Endometrium (tissue), 2 donors: ENCODE measurements around the gene NFKB2.

Experiments used
- FAIRE-seq: peaks from 2 replicates; lab custom pipeline; 2012; peaks lifted over from hg19 to GRCh38; lab: Jason Lieb, UNC
- donor health status: control.
- donor health status: control.

Gene NFKB2

GRCh38 chr10:102422545-102423129, 27.1 kb downstream of the NFKB2 start:
- no peak for FAIRE-seq

- FAIRE-seq = no peak
Observed at GRCh38 chr10:102423372-102423968, 28.0 kb downstream of the NFKB2 start.

- FAIRE-seq = no peak
Observed at GRCh38 chr10:102424145-102424544, 28.6 kb downstream of the NFKB2 start.

- no peak for FAIRE-seq
Observed at GRCh38 chr10:102424916-102425315, 29.4 kb downstream of the NFKB2 start.

GRCh38 chr10:102425444-102425843, 29.9 kb downstream of the NFKB2 start:
- no peak for FAIRE-seq

GRCh38 chr10:102426803-102427287, 31.3 kb downstream of the NFKB2 start:
- FAIRE-seq = no peak

GRCh38 chr10:102429468-102429867, 34.0 kb downstream of the NFKB2 start:
- FAIRE-seq = no peak

GRCh38 chr10:102431452-102432124, 36.1 kb downstream of the NFKB2 start:
- no peak for FAIRE-seq

GRCh38 chr10:102432162-102432950, 36.9 kb downstream of the NFKB2 start, which contains the start of gene CUEDC2:
TSS of gene CUEDC2 (minus strand) at chr10:102432574. CDS start at chr10:102425188, 7,386 bp downstream.
- FAIRE-seq = peak; percentile 94

- no peak for FAIRE-seq
Observed at GRCh38 chr10:102433619-102434046, 38.1 kb downstream of the NFKB2 start.

GRCh38 chr10:102434394-102435132, 39.1 kb downstream of the NFKB2 start:
- no peak for FAIRE-seq

GRCh38 chr10:102435133-102435497, 39.6 kb downstream of the NFKB2 start:
- no peak for FAIRE-seq

- FAIRE-seq = no peak
Observed at GRCh38 chr10:102435529-102436233, 40.2 kb downstream of the NFKB2 start.

- FAIRE-seq = no peak
Observed at GRCh38 chr10:102436312-102436711, 40.8 kb downstream of the NFKB2 start.

- FAIRE-seq = no peak
Observed at GRCh38 chr10:102437515-102437914, 42.0 kb downstream of the NFKB2 start.

GRCh38 chr10:102438374-102438773, 42.9 kb downstream of the NFKB2 start:
- no peak for FAIRE-seq

- FAIRE-seq = no peak
Observed at GRCh38 chr10:102444851-102445250, 49.3 kb downstream of the NFKB2 start.

GRCh38 chr10:102449321-102450123, 54.0 kb downstream of the NFKB2 start:
- FAIRE-seq = no peak

- FAIRE-seq = no peak
Observed at GRCh38 chr10:102450124-102450373, 54.5 kb downstream of the NFKB2 start.

- FAIRE-seq = no peak
Observed at GRCh38 chr10:102450374-102451104, 55.0 kb downstream of the NFKB2 start.
